Neural cell (in vitro differentiated cells): ENCODE data around the gene HRAS.

Experiments
- EZH2 ChIP-seq: fragments of 200-600, 300-800 bp; shearing (Covaris generic), sonication (generic); IDR thresholded peaks from 2 replicates; pipeline ENCODE4 v1.6.1; 2014; ENCODE audit warnings: antibody characterized with exemption, low read length, borderline replicate concordance, mild to moderate bottlenecking; ENCODE audit not compliant: insufficient read depth, poor library complexity, severe bottlenecking
- TF ChIP-seq, protein P1 (sequence below): fragments of 450-650 bp; IDR thresholded peaks from 2 replicates; pipeline ENCODE4 v1.5.1; 2014; ENCODE audit warnings: antibody characterized with exemption, mild to moderate bottlenecking, moderate library complexity; ENCODE audit not compliant: poor library complexity, severe bottlenecking

DNA sequence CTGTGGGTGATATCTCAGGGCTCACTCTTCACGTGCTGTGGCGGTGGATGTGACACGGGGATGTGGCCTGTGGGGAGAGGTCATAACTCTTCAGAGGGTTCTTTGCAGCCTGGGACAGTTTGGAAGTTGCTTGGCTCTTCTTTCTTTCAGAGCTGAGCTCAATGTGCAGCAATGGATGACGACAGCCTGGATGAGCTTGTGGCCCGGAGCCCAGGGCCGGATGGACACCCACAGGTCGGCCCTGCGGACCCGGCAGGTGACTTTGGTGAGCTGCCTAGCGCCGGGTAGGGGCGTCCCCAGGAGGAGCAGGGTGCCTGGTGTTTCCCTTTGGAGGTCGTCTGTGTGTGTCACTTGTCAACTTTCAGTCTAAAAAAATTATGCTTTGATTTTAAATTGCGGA is 46.0 kb upstream of the HRAS start:
- TF ChIP-seq EZH2 = no peak
- TF ChIP-seq, protein P1, sequence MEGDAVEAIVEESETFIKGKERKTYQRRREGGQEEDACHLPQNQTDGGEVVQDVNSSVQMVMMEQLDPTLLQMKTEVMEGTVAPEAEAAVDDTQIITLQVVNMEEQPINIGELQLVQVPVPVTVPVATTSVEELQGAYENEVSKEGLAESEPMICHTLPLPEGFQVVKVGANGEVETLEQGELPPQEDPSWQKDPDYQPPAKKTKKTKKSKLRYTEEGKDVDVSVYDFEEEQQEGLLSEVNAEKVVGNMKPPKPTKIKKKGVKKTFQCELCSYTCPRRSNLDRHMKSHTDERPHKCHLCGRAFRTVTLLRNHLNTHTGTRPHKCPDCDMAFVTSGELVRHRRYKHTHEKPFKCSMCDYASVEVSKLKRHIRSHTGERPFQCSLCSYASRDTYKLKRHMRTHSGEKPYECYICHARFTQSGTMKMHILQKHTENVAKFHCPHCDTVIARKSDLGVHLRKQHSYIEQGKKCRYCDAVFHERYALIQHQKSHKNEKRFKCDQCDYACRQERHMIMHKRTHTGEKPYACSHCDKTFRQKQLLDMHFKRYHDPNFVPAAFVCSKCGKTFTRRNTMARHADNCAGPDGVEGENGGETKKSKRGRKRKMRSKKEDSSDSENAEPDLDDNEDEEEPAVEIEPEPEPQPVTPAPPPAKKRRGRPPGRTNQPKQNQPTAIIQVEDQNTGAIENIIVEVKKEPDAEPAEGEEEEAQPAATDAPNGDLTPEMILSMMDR = no peak
